AG04450 (cell line): Measurements from ENCODE around the gene TARM1. TPM values are rescaled to one million over a fixed set of nuclear protein-coding genes. Genes with fewer than 3 reads are reported as not detected.

Source experiments
- CTCF ChIA-PET: fragments of 300-600, 350-600 bp; formaldehyde crosslinking; extraction: SDS; loops from one replicate; lab custom pipeline; 2022; ENCODE audit warnings: antibody characterized with exemption, inconsistent platforms; lab: Charles Lee
- POLR2A ChIA-PET: fragments of 350-600 bp; formaldehyde crosslinking; extraction: SDS; loops from one replicate; lab custom pipeline; 2021; ENCODE audit warnings: antibody characterized with exemption, inconsistent platforms; lab: Yijun Ruan, JAX
- DNase-seq: peaks from one replicate; pipeline ENCODE4 v3.0.0-alpha.2; 2011; ENCODE audit warnings: low read depth, low spot score
- H3K27ac ChIP-seq: one replicate; pipeline ENCODE4 v1.5.1; 2012; ENCODE audit warnings: low read depth, low read length, control low read depth
- H3K27me3 ChIP-seq: one replicate; pipeline ENCODE4 v1.6.0; 2012; ENCODE audit warnings: low read length; ENCODE audit not compliant: control insufficient read depth, insufficient read depth
- H3K4me3 ChIP-seq: 2 replicates; pipeline ENCODE4 v1.5.1; 2011; ENCODE audit warnings: mild to moderate bottlenecking, low read depth, low read length, control low read depth
- H3K9me3 ChIP-seq: 2 replicates; pipeline ENCODE4 v1.5.1; 2012; ENCODE audit warnings: low read length; ENCODE audit not compliant: control insufficient read depth, insufficient read depth
- polyA minus RNA-seq: library from RNA; depleted of rRNA, polyadenylated mRNA; stranded (reverse); fragments of >200 nt; gene quantifications from 2 replicates; pipeline ENCODE4 v1.2.3, GENCODE V29; 2011; rRNA and poly(A)+ RNA removed
- polyA plus RNA-seq: library from polyadenylated mRNA; depleted of rRNA; stranded (reverse); fragments of >200 nt; gene quantifications from 2 replicates; pipeline ENCODE4 v1.2.3, GENCODE V29; 2011; rRNA removed
- TF ChIP-seq, protein P1 (sequence below): IDR thresholded peaks from 2 replicates; pipeline ENCODE4 v1.5.1; 2011; ENCODE audit warnings: low read depth, low read length, control low read depth, inconsistent platforms

Gene TARM1
- polyA plus RNA-seq (not detected in 2 replicates), polyA minus RNA-seq (not detected in 2 replicates)

DNA sequence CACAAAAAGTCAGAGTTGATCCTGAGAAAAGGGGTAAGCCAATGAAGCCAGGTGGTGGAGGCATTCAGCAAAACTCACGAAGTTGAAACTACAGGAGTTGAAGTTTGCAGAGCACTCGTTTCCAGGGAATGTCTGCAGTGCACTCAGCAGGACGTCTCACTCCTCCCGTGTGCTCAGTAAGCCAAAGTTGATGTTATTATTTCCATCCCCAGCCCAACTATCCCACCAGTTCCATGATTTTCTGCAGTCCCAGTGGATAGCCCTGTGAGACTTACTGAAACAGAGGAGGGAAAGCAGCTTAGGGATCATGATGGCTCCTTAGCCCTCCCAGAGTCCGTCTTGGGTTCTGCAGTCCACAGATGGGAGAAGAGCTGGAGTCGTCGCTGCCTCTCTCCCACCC lies at the start of gene TARM1:
Gene TARM1 (minus strand): TSS at position 334 of the 400 bp plus-strand sequence. CDS start 25 bp downstream, at position 309.
- DNase-seq = no peak
- Histone ChIP-seq H3K27me3 (no peaks in the 10 kb centered on the region), H3K9me3 (peaks cover 11% of the 10 kb centered on the region), H3K27ac (no peak within 1 kb of the TSS), H3K4me3 (no peak within 1 kb of the TSS)
- ChIA-PET POLR2A (no interaction called here), CTCF (no interaction called here)
- TF ChIP-seq, protein P1, sequence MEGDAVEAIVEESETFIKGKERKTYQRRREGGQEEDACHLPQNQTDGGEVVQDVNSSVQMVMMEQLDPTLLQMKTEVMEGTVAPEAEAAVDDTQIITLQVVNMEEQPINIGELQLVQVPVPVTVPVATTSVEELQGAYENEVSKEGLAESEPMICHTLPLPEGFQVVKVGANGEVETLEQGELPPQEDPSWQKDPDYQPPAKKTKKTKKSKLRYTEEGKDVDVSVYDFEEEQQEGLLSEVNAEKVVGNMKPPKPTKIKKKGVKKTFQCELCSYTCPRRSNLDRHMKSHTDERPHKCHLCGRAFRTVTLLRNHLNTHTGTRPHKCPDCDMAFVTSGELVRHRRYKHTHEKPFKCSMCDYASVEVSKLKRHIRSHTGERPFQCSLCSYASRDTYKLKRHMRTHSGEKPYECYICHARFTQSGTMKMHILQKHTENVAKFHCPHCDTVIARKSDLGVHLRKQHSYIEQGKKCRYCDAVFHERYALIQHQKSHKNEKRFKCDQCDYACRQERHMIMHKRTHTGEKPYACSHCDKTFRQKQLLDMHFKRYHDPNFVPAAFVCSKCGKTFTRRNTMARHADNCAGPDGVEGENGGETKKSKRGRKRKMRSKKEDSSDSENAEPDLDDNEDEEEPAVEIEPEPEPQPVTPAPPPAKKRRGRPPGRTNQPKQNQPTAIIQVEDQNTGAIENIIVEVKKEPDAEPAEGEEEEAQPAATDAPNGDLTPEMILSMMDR = no peak

DNA sequence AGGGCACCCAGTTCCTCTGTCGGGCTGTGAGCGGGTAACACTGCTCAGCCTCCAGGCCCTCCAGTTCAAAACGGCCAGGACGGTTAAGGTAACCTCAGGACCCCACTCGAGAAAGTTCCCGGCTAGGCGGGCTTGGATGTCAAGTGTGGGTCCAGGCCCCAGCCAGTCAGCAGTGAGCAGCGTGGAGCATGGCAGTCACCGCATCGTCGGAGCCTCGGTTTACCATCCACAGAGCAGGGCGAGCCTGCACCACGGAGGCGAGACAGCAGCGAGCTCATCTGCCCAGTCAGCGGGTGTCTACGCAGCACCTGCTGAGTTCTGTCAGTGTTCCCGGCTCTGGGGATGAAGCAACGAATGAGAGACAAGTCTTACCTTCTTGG lies 48.4 kb upstream of the TARM1 start:
- no peak overlapping the region for H3K4me3 ChIP-seq
- H3K27ac ChIP-seq = no peak overlapping the region
- CTCF ChIA-PET = no interaction called here
- TF ChIP-seq, protein P1 = no peak
- POLR2A ChIA-PET = no interaction called here
- peaks cover 3% of the 10 kb centered on the region for H3K27me3 ChIP-seq
- DNase-seq = no peak
- peaks cover 4% of the 10 kb centered on the region for H3K9me3 ChIP-seq

DNA sequence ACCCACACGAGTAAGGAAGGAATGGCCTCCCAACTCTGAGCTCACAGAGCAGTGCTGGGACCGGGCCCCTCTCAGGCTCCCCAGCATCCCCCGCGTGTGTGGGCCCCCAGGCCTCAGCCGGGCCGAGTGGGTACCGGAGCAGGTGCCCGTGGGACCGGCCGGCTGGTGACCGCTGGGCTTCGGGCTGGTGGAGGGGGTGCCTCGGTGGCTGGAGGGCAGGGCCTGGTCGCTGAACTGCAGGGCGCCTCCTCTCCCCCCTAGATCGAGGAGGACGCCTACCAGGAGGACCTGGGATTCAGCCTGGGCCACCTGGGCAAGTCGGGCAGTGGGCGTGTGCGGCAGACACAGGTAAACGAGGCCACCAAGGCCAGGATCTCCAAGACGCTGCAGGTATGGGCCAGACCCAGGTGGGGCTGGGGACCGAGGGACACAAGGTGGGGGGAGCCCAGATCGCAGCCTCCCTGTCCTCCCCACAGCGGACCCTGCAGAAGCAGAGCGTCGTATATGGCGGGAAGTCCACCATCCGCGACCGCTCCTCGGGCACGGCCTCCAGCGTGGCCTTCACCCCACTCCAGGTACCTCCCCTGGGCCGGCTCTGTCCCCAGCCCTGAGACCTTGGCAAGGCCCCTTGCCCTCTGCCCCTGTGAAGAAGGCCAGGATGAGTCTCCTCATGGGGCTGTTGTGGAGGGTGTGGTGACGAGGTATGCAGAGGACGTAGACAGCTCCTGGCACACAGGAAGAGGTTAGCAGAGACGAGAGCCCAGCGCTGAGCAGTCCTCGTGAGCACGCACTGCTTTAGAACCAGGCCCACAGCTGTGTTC lies 47.8 kb upstream of the TARM1 start:
- Histone ChIP-seq H3K27me3 (peaks cover 3% of the 10 kb centered on the region), H3K4me3 (no peak overlapping the region), H3K9me3 (peaks cover 4% of the 10 kb centered on the region), H3K27ac (no peak overlapping the region)
- CTCF ChIA-PET = no interaction called here
- POLR2A ChIA-PET = no interaction called here
- TF ChIP-seq, protein P1 = no peak
- no peak for DNase-seq

DNA sequence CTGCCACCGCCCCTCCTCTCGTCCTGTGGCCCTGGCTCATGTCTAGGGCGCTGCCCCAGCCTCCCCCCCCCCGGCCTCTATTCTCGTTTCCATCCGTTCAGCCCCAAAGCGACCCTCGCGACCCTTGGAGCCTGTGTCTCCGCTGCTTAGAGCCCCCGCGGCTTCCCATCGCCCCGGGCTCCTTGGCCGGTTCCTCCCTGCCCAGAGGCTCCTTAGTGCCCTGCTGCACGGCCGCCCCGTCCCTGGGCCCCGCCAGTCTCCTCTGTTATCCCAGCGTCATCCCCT lies 47.2 kb upstream of the TARM1 start:
- Histone ChIP-seq H3K9me3 (no peaks in the 10 kb centered on the region; the same call in 1 of the 2 replicates), H3K27me3 (no peaks in the 10 kb centered on the region), H3K4me3 (no peak overlapping the region), H3K27ac (no peak overlapping the region)
- TF ChIP-seq, protein P1 = no peak
- ChIA-PET CTCF (no interaction called here), POLR2A (no interaction called here)
- no peak for DNase-seq

DNA sequence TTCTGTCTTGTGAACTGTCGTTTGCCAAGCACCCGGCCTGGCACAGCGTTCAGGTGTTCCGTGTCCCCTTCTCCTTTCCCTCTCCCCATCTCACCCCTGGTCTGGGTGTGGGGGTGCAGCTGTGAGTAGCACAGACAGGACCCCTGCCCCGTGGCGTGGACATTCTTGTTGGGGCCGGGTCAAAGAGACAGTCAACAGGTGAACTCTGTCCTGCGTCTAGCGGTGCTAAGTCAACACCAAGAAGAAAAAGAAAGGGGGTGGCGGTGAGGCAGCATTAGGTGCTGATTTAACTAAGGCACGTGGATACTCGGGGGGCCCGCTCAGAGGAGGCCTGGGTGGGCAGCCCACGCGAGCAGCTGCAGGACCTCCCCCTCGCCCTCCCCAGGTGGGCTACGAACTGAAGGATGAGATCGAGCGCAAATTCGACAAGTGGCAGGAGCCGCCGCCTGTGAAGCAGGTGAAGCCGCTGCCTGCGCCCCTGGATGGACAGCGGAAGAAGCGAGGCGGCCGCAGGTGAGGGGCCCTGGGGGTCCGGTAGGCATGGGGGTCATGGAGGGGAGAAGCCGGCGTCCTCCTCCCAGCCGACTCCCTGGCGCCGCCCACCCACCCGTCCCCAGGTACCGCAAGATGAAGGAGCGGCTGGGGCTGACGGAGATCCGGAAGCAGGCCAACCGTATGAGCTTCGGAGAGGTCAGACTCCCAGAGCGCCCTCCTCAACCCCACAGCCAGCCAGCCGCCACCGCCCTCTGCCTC lies 46.7 kb upstream of the TARM1 start:
- CTCF ChIA-PET = no interaction called here

More for the DNA sequence above, 46.7 kb upstream of the TARM1 start:
- no peaks in the 10 kb centered on the region; the same call in 1 of the 2 replicates for H3K9me3 ChIP-seq
- no peak overlapping the region for H3K27ac ChIP-seq
- DNase-seq = no peak
- TF ChIP-seq, protein P1 = no peak
- H3K27me3 ChIP-seq = no peaks in the 10 kb centered on the region
- no peak overlapping the region for H3K4me3 ChIP-seq
- POLR2A ChIA-PET = no interaction called here
